Measurements from ENCODE around the gene ANKRD24.
A peak's percentile ranks its signal among the peaks of the same experiment; 100 is the strongest.
"Not testable (repeated sequence)": the region's sequence is repeated elsewhere in the genome, so short reads cannot be mapped to it uniquely, and the experiment has no call there.

The ANKRD24 gene

GRCh38 chr19:4157164-4157563 lies 25.3 kb upstream of the ANKRD24 start:
- Histone ChIP-seq H3K36me3 (ENCODE audit: control insufficient read depth in 2 of 2, insufficient read depth in 1 of 2, low read length in 2 of 2) (no peaks in the 10 kb centered on the region), H3K9me3 (ENCODE audit: control insufficient read depth, insufficient read depth, low read depth, low read length) (no peaks in the 10 kb centered on the region), H3K4me1 (ENCODE audit: control insufficient read depth, insufficient read depth, low read length) (no peaks in the 10 kb centered on the region), H3K27ac (ENCODE audit: extremely low read depth, low read depth, low read length) (no peak overlapping the region), H3K4me3 (ENCODE audit: low read depth, low read length) (no peak overlapping the region)
- POLR2A ChIA-PET = no interaction called here
- TF ChIP-seq ZFP3 (tag by site-specific recombination; IDR thresholded peaks at IDR 0.05; ENCODE audit: low read depth) = no peak
- no peak for TF ChIP-seq ZFP69B (tag by site-specific recombination; IDR thresholded peaks at IDR 0.05)
- TF ChIP-seq ZNF146 (tag by site-specific recombination; IDR thresholded peaks at IDR 0.05) = no peak
- TF ChIP-seq GLIS1 (tag by site-specific recombination; IDR thresholded peaks at IDR 0.05) = no peak
- peak; percentile 29; the same call in 1 of the 2 replicates for TF ChIP-seq ZNF10 (tag by site-specific recombination; IDR thresholded peaks at IDR 0.05)
- peak; percentile 89; the same call in 1 of the 2 replicates for TF ChIP-seq ZNF768 (tag by site-specific recombination; IDR thresholded peaks at IDR 0.05)
- CTCF ChIA-PET = interaction anchor here (1.0 to 3.2 kb wide), 2 partner anchors 11 to 17 kb away, joined by 3 to 10 read pairs; no protein-coding TSS in a partner anchor

DNA sequence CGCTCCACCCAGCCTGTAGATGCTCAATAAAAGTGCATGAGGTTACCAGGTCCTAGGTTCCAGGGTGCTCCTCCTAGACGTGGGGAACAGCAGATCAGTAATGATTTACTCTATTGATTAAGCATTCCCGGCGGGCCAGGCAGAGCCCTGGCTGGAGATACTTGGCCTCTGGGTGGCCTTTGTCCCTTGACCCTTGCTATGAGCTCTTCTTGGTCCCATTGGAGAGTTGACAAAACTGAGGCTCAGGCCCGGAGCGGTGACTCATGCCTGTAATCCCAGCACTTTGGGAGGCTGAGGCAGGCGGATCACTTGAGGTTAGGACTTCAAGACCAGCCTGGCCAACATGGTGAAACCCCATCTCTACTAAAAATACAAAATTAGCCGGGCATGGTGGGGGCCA lies 24.5 kb upstream of the ANKRD24 start:
- H3K27ac ChIP-seq (ENCODE audit: extremely low read depth, low read depth, low read length); H3K9me3 ChIP-seq (ENCODE audit: control insufficient read depth, insufficient read depth, low read depth, low read length); H3K4me1 ChIP-seq (ENCODE audit: control insufficient read depth, insufficient read depth, low read length); H3K36me3 ChIP-seq (ENCODE audit: control insufficient read depth in 2 of 2, insufficient read depth in 1 of 2, low read length in 2 of 2); H3K4me3 ChIP-seq (ENCODE audit: low read depth, low read length); POLR2A ChIA-PET: not testable (repeated sequence)
- 0 out of 2 replicates have a peak, but pooled peaks have one; percentile 12 for TF ChIP-seq SCRT2 (tag by site-specific recombination; IDR thresholded peaks at IDR 0.05)
- 0 out of 2 replicates have a peak, but pooled peaks have one; percentile 24 for TF ChIP-seq ZNF664 (tag by site-specific recombination; IDR thresholded peaks at IDR 0.05)
- CTCF ChIA-PET = interaction anchor here (0.7 to 3.2 kb wide), 2 partner anchors 18 to 141 kb away, joined by 3 to 10 read pairs; no protein-coding TSS in a partner anchor

- POLR2A ChIA-PET = no interaction called here
- CTCF ChIA-PET = interaction anchor here (0.7 to 5.0 kb wide), 4 partner anchors 12 to 1008 kb away, joined by 3 to 17 read pairs (median 3); no protein-coding TSS in a partner anchor
- no peaks in the 10 kb centered on the region for H3K36me3 ChIP-seq (ENCODE audit: control insufficient read depth in 2 of 2, insufficient read depth in 1 of 2, low read length in 2 of 2)
Measured at GRCh38 chr19:4161415-4162077, 20.9 kb upstream of the ANKRD24 start.

GRCh38 chr19:4164262-4164661 lies 18.2 kb upstream of the ANKRD24 start:
- no peak overlapping the region for H3K27ac ChIP-seq (ENCODE audit: extremely low read depth, low read depth, low read length)
- H3K4me1 ChIP-seq (ENCODE audit: control insufficient read depth, insufficient read depth, low read length) = no peaks in the 10 kb centered on the region
- H3K4me3 ChIP-seq (ENCODE audit: low read depth, low read length) = no peak overlapping the region
- no peak for TF ChIP-seq PRDM4 (tag by site-specific recombination; IDR thresholded peaks at IDR 0.05)
- no peak for TF ChIP-seq ZNF654 (tag by site-specific recombination; IDR thresholded peaks at IDR 0.05; ENCODE audit: low read depth)
- no peak for TF ChIP-seq ATF2 (tag by site-specific recombination; IDR thresholded peaks at IDR 0.05; ENCODE audit: low read depth)
- TF ChIP-seq ZNF121 (tag by site-specific recombination; IDR thresholded peaks at IDR 0.05) = no peak
- no peak for TF ChIP-seq GLIS2 (tag by site-specific recombination; IDR thresholded peaks at IDR 0.05)
- TF ChIP-seq ZNF174 (tag by site-specific recombination; IDR thresholded peaks at IDR 0.05) = no peak
- ChIA-PET POLR2A (interaction anchor here (0.5 to 0.6 kb wide), 2 partner anchors 10 to 192 kb away, joined by 3 to 4 read pairs; no protein-coding TSS in a partner anchor), CTCF (interaction anchor here (1.1 to 5.0 kb wide), 2 partner anchors 22 to 24 kb away, joined by 3 to 17 read pairs; no protein-coding TSS in a partner anchor)
- H3K9me3 ChIP-seq (ENCODE audit: control insufficient read depth, insufficient read depth, low read depth, low read length) = no peaks in the 10 kb centered on the region
- H3K36me3 ChIP-seq (ENCODE audit: control insufficient read depth in 2 of 2, insufficient read depth in 1 of 2, low read length in 2 of 2) = no peaks in the 10 kb centered on the region

More at GRCh38 chr19:4161415-4162077, 20.9 kb upstream of the ANKRD24 start:
- H3K4me1 ChIP-seq (ENCODE audit: control insufficient read depth, insufficient read depth, low read length) = no peaks in the 10 kb centered on the region
- H3K27ac ChIP-seq (ENCODE audit: extremely low read depth, low read depth, low read length) = no peak overlapping the region
- TF ChIP-seq ZNF768 (tag by site-specific recombination; IDR thresholded peaks at IDR 0.05) = peak; percentile 95; the same call in 1 of the 2 replicates
- no peak for TF ChIP-seq ELK4 (IDR thresholded peaks at IDR 0.05; ENCODE audit: borderline replicate concordance, low read depth, low read length)
- H3K4me3 ChIP-seq (ENCODE audit: low read depth, low read length) = no peak overlapping the region
- H3K9me3 ChIP-seq (ENCODE audit: control insufficient read depth, insufficient read depth, low read depth, low read length) = no peaks in the 10 kb centered on the region
